Brain microvascular endothelial cell (primary cell): Measurements from ENCODE around the gene TMCO6.
A peak's percentile ranks its signal among the peaks of the same experiment; 100 is the strongest.

ENCODE experiments used
- DNase-seq: peaks from one replicate; pipeline ENCODE4 v3.0.0-alpha.2; 2020
- H3K27ac ChIP-seq: fragments of 250-450 bp; sonication (Bioruptor Pico); 2 replicates; pipeline ENCODE4 v1.5.1; 2020; ENCODE audit warnings: mild to moderate bottlenecking, moderate library complexity
- H3K27me3 ChIP-seq: fragments of 250-450 bp; sonication (Bioruptor Pico); replicated peaks from 2 replicates; pipeline ENCODE4 v1.5.1; 2020; ENCODE audit warnings: mild to moderate bottlenecking
- H3K36me3 ChIP-seq: fragments of 250-450 bp; sonication (Bioruptor Pico); replicated peaks from 2 replicates; pipeline ENCODE4 v1.5.1; 2020; ENCODE audit warnings: mild to moderate bottlenecking
- H3K4me3 ChIP-seq: 2 replicates; pipeline ENCODE4 v1.5.1; 2011; ENCODE audit warnings: low read depth, mild to moderate bottlenecking, control low read depth, low read length, moderate library complexity
- in situ Hi-C: cut with HindIII; loops from 2 replicates; pipeline ENCODE4 v1.10.0; 2017; ENCODE audit warnings: low sequenced_read_pairs, low pct_ligation_motif_present
- TF ChIP-seq, protein P1 (sequence below): IDR thresholded peaks from 2 replicates; pipeline ENCODE4 v1.5.1; 2011; ENCODE audit warnings: low read depth, mild to moderate bottlenecking, moderate library complexity, low read length, control low read depth, inconsistent platforms; ENCODE audit errors: missing control alignments

The TMCO6 gene

DNA sequence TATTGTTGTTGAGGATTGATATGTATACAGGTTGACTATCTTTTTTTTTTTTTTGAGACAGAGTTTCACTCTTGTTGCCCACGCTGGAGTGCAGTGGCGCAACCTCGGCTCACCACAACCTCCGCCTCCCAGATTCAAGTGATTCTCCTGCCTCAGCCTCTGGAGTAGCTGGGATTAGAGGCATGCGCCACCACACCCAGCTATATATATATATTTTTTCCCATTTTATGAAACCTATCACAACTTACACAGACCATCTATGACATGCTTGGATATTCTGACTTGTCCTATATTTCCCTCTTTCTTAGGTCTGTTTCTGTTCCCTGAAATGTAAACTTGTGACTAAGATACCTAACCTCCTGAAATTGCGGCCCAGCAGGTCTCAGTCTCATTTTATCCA lies 11.3 kb upstream of the TMCO6 start:
- in situ Hi-C loops: no loop called here
- TF ChIP-seq, protein P1, sequence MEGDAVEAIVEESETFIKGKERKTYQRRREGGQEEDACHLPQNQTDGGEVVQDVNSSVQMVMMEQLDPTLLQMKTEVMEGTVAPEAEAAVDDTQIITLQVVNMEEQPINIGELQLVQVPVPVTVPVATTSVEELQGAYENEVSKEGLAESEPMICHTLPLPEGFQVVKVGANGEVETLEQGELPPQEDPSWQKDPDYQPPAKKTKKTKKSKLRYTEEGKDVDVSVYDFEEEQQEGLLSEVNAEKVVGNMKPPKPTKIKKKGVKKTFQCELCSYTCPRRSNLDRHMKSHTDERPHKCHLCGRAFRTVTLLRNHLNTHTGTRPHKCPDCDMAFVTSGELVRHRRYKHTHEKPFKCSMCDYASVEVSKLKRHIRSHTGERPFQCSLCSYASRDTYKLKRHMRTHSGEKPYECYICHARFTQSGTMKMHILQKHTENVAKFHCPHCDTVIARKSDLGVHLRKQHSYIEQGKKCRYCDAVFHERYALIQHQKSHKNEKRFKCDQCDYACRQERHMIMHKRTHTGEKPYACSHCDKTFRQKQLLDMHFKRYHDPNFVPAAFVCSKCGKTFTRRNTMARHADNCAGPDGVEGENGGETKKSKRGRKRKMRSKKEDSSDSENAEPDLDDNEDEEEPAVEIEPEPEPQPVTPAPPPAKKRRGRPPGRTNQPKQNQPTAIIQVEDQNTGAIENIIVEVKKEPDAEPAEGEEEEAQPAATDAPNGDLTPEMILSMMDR: no peak
- no peak overlapping the region for H3K27ac ChIP-seq
- no peak for DNase-seq
- H3K4me3 ChIP-seq: no peak overlapping the region
- H3K36me3 ChIP-seq: no peaks in the 10 kb centered on the region
- no peaks in the 10 kb centered on the region for H3K27me3 ChIP-seq

DNA sequence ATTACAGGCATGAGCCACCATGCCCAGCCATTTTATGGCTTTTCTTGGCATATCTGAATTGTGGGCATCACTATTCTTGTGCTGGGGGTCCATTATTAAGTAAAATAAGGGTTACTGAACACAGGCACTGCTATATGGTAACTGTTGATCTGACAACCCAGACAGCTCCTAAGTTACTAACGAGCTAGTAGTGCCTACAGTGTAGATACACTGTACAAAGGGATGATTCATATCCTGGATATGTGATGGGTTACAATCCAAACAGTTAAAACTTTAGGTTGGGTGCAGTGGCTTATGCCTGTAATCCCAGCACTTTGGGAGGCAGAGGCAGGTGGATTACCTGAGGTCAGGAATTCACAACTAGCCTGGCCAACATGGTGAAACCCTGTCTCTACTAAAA lies 10.5 kb upstream of the TMCO6 start:
- Histone ChIP-seq H3K36me3 (no peaks in the 10 kb centered on the region), H3K4me3 (no peak overlapping the region), H3K27me3 (no peaks in the 10 kb centered on the region), H3K27ac (no peak overlapping the region)
- TF ChIP-seq, protein P1: no peak
- in situ Hi-C loops: no loop called here
- DNase-seq: peak; percentile 9

DNA sequence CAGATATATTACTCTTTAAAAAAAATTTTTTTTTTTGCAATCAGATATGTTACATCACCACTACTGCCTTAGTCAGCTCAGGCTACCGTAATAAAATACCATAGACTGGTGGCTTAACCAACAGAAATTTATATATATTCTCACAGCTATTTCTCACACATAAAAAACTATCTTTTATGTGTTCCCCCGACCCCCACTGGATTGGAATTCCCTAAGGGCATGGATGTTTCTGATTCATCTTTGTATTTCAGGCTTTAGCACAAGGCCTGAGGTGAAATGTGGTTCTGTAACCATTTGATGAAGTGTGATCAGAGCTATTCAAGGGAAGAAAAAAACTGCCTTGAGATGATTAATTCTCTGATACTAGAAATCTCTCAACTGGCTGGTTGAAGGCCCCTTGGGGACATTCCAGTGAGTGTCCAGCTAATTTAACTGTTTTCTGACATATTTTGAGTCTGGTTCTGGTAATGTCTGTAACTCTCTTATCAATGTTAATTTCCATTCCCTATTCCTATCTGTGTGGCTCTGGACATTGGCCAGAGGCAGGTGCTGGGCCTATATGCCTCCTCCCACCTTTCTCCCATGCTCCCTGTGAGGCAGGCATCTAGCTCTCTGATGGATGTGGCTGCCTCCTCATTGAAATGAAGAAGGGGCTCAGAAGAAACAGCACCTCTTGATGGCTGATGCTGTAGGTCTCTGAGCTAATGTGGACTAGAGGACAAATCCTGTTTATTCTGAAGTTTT lies 8.8 kb upstream of the TMCO6 start:
- Histone ChIP-seq H3K27me3 (no peaks in the 10 kb centered on the region), H3K4me3 (no peak overlapping the region), H3K36me3 (no peaks in the 10 kb centered on the region), H3K27ac (no peak overlapping the region)
- TF ChIP-seq, protein P1: no peak
- in situ Hi-C loops: no loop called here
- peak; percentile 21 for DNase-seq

DNA sequence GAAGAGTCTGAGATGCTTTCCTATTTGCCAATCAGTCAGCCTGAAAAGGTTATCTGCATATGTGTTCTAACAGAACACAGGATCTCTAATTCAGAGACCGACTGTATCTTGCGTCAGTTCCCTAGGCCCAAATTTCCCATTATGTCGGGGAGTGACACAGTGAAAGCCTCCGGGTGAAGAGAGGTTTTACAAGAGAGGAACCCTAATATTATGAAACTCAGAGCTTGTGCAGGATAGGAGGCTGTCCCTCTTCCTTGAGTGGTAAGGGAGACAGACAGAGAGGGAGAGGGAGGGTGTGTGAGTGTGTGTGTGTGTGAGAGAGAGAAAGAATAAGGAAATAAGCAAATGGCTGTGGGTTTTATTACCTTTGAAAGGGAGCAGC lies 8.2 kb upstream of the TMCO6 start:
- H3K4me3 ChIP-seq: no peak overlapping the region
- no peak overlapping the region for H3K27ac ChIP-seq
- in situ Hi-C loops: no loop called here
- DNase-seq: no peak
- H3K27me3 ChIP-seq: no peaks in the 10 kb centered on the region
- TF ChIP-seq, protein P1: no peak
- no peaks in the 10 kb centered on the region for H3K36me3 ChIP-seq

DNA sequence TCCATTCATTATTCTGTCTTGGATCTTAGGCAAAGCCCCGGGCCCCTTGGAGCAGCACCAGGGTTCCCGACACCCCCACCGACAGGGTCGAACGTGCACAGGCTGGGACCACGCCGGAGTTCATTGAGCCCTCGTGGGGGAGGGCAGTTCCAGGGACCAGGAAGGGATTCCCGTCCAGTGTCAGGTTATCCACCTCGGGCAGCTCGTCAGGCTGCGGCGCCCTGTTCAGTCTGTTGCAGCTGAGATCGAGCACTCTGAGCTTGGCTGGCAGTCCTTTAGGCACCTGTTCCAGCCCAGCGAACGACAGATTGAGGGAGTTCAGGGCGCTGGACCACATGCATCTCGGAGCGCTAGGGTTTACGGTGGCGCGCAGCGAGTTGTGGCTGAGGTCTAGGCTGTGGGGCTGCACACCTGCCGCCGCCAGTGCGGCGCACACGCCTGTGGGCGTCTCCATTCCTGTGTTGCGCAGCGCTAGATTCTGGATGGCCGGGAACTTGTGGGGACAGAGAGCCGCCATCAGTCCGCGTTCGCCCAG lies 7.4 kb upstream of the TMCO6 start:
- TF ChIP-seq, protein P1: no peak
- Histone ChIP-seq H3K27ac (no peak overlapping the region), H3K36me3 (no peaks in the 10 kb centered on the region), H3K27me3 (no peaks in the 10 kb centered on the region), H3K4me3 (peak overlapping the region; percentile 53)
- no peak for DNase-seq
- in situ Hi-C loops: no loop called here
